ENCODE measurements around the gene GJC2.
"Not testable (repeated sequence)": the region's sequence is repeated elsewhere in the genome, so short reads cannot be mapped to it uniquely, and the experiment has no call there.

The GJC2 gene

DNA sequence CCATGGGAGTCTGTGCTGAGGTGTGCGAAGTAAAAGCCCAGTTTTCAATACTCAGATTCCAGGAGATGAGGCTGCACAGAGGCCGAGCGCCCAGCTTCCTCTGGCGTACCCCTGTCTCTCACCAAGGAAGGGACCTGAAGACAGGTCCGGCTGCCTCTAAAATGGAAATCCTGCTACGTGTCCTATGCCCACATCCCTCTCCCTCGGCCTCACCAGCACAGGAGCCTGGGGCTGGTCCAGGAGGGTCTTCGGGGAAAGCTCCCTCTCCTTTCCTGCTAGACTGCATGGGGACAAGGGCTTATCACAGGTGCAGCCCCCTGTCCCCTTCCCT lies 41.0 kb upstream of the GJC2 start:
- H3K4me3 ChIP-seq (ENCODE audit: control insufficient read depth, low read depth, low read length), result peak overlapping the region; percentile 89
- TF ChIP-seq, protein P1, sequence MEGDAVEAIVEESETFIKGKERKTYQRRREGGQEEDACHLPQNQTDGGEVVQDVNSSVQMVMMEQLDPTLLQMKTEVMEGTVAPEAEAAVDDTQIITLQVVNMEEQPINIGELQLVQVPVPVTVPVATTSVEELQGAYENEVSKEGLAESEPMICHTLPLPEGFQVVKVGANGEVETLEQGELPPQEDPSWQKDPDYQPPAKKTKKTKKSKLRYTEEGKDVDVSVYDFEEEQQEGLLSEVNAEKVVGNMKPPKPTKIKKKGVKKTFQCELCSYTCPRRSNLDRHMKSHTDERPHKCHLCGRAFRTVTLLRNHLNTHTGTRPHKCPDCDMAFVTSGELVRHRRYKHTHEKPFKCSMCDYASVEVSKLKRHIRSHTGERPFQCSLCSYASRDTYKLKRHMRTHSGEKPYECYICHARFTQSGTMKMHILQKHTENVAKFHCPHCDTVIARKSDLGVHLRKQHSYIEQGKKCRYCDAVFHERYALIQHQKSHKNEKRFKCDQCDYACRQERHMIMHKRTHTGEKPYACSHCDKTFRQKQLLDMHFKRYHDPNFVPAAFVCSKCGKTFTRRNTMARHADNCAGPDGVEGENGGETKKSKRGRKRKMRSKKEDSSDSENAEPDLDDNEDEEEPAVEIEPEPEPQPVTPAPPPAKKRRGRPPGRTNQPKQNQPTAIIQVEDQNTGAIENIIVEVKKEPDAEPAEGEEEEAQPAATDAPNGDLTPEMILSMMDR (conservative IDR thresholded peaks at IDR 0.05; ENCODE audit: control insufficient read depth, insufficient read depth, low read depth, low read length), result no peak
- no peak for DNase-seq (ENCODE audit: low read depth)

GRCh38 chr1:228109073-228109961 lies 40.4 kb upstream of the GJC2 start, which contains the start of gene MRPL55:
TSS of gene MRPL55 (minus strand) at chr1:228109299. CDS start at chr1:228108260, 1,039 bp downstream.
- TF ChIP-seq, protein P1 (conservative IDR thresholded peaks at IDR 0.05; ENCODE audit: control insufficient read depth, insufficient read depth, low read depth, low read length), result no peak
- H3K4me3 ChIP-seq (ENCODE audit: control insufficient read depth, low read depth, low read length), result peak within 1 kb of the TSS; percentile 89
- peak; percentile 93 for DNase-seq (ENCODE audit: low read depth)

- H3K4me3 ChIP-seq (ENCODE audit: control insufficient read depth, low read depth, low read length), result peak overlapping the region; percentile 89
- DNase-seq (ENCODE audit: low read depth), result no peak
- TF ChIP-seq, protein P1 (conservative IDR thresholded peaks at IDR 0.05; ENCODE audit: control insufficient read depth, insufficient read depth, low read depth, low read length), result no peak
Observed at GRCh38 chr1:228109962-228110488, 39.7 kb upstream of the GJC2 start.

GRCh38 chr1:228110556-228110955 lies 39.2 kb upstream of the GJC2 start:
- no peak overlapping the region for H3K4me3 ChIP-seq (ENCODE audit: control insufficient read depth, low read depth, low read length)
- DNase-seq (ENCODE audit: low read depth), result no peak
- TF ChIP-seq, protein P1 (conservative IDR thresholded peaks at IDR 0.05; ENCODE audit: control insufficient read depth, insufficient read depth, low read depth, low read length), result no peak

GRCh38 chr1:228111315-228111714 lies 38.4 kb upstream of the GJC2 start:
- not testable (repeated sequence) for H3K4me3 ChIP-seq (ENCODE audit: control insufficient read depth, low read depth, low read length); DNase-seq (ENCODE audit: low read depth)

DNA sequence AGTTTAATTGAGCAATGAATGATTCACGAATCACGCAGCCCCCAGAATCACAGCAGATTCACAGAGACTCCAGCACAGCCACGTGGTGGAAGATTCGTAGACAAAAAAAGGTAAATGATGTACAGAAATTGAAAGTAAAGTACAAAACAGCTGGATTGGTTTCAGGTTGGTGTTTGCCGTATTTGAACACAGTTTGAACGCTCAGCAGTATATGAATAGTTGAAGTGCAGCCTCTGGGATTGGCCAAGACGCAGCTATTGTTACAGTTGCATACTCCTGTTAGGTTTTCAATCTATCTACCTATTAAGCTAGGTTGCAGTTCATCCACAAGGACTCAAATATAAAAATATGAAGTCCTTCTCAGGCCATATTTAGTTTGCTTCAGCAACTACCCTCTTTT lies 37.6 kb upstream of the GJC2 start:
- no peak for DNase-seq (ENCODE audit: low read depth)
- no peak overlapping the region for H3K4me3 ChIP-seq (ENCODE audit: control insufficient read depth, low read depth, low read length)
- TF ChIP-seq, protein P1 (conservative IDR thresholded peaks at IDR 0.05; ENCODE audit: control insufficient read depth, insufficient read depth, low read depth, low read length), result no peak

- DNase-seq (ENCODE audit: low read depth), result no peak
- TF ChIP-seq, protein P1 (conservative IDR thresholded peaks at IDR 0.05; ENCODE audit: control insufficient read depth, insufficient read depth, low read depth, low read length), result no peak
- H3K4me3 ChIP-seq (ENCODE audit: control insufficient read depth, low read depth, low read length), result no peak overlapping the region
Observed at GRCh38 chr1:228112617-228113016, 37.1 kb upstream of the GJC2 start.

All from fibroblast of mammary gland (primary cell).